K562 (cell line): ENCODE measurements around the gene DCUN1D4. TPM values are rescaled to one million over a fixed set of nuclear protein-coding genes. Genes with fewer than 3 reads are reported as not detected.

Experiments
- ATAC-seq: fragments of 200-7000 bp; cut with Tn5 transposase; 3 replicates; pipeline ENCODE4 v1.9.1; 2020; ENCODE audit warnings: moderate library complexity
- BruUV-seq: library from RNA; stranded (reverse); fragments of 400-500 nt; replicated peaks from 2 replicates; lab custom pipeline; 2021; lab: Mats Ljungman, UMichigan
- CTCF ChIA-PET: fragments of 300-600 bp; formaldehyde crosslinking; extraction: SDS; loops from one replicate; lab custom pipeline; 2021; ENCODE audit warnings: low intra/inter-chr PET ratio; lab: Yijun Ruan, JAX
- POLR2A ChIA-PET: fragments of 300-600, 350-650 bp; sonication (Branson Sonifier 250); formaldehyde crosslinking; extraction: SDS; loops from one replicate; lab custom pipeline; 2021; ENCODE audit warnings: antibody characterized with exemption, inconsistent platforms; lab: Yijun Ruan, JAX
- DNase-seq, 4 experiments: peaks; one replicate each; pipeline versions ENCODE4 v3.0.0 to v3.0.0-alpha.2; 2011 to 2018; ENCODE audit warnings: low spot score in 3 of 4, mixed read lengths in 3 of 4; ENCODE audit errors: extremely low read depth in 1 of 4
- FAIRE-seq: peaks from 2 replicates; lab custom pipeline; 2011; peaks lifted over from hg19 to GRCh38; lab: Jason Lieb, UNC
- H2AFZ ChIP-seq: 2 replicates; pipeline ENCODE4 v1.6.0; 2011; ENCODE audit warnings: low read depth, low read length, control low read depth, inconsistent platforms
- H3K27ac ChIP-seq: fragments of 200-600 bp; 3 replicates; pipeline ENCODE4 v1.8.0; 2011; ENCODE audit warnings: low read depth, mild to moderate bottlenecking, control low read depth, inconsistent platforms, low read length, moderate library complexity, mixed read lengths; ENCODE audit errors: extremely low read depth
- H3K27me3 ChIP-seq, 2 experiments: fragments of 300-600 bp in 1 of 2; 2 replicates in 1 of 2; 3 replicates in 1 of 2; pipeline versions ENCODE4 v1.6.0 to v1.8.0; 2011; ENCODE audit warnings: inconsistent platforms in 2 of 2, low read length in 2 of 2, mild to moderate bottlenecking in 1 of 2, mixed read lengths in 1 of 2, moderate library complexity in 1 of 2; ENCODE audit not compliant: control insufficient read depth in 2 of 2, insufficient read depth in 2 of 2
- H3K36me3 ChIP-seq: fragments of 300-600 bp; 3 replicates; pipeline ENCODE4 v1.8.0; 2011; ENCODE audit warnings: mild to moderate bottlenecking, low read length, inconsistent platforms; ENCODE audit not compliant: control insufficient read depth, insufficient read depth
- H3K4me1 ChIP-seq, 2 experiments: fragments of 200-600 bp in 1 of 2; replicated peaks in 1 of 2; 2 replicates in 1 of 2; 3 replicates in 1 of 2; pipeline versions ENCODE4 v1.5.1 to v1.8.0; 2011; ENCODE audit warnings: inconsistent platforms in 2 of 2, low read length in 2 of 2, mild to moderate bottlenecking in 1 of 2, mixed read lengths in 1 of 2, moderate library complexity in 1 of 2; ENCODE audit not compliant: control insufficient read depth in 2 of 2, insufficient read depth in 2 of 2
- H3K4me2 ChIP-seq: 2 replicates; pipeline ENCODE4 v1.6.1; 2011; ENCODE audit warnings: low read length, control low read depth, inconsistent platforms, mixed read lengths; ENCODE audit not compliant: insufficient read depth
- H3K4me3 ChIP-seq: fragments of 200-600 bp; sonication (generic), shearing (Covaris generic); 2 replicates; pipeline ENCODE4 v1.5.1; 2016; ENCODE audit warnings: control low read depth, inconsistent platforms
- H3K79me2 ChIP-seq: fragments of 200-600 bp; 3 replicates; pipeline ENCODE4 v1.8.0; 2011; ENCODE audit warnings: low read length, inconsistent platforms; ENCODE audit not compliant: control insufficient read depth, insufficient read depth
- H3K9ac ChIP-seq, 2 experiments: 2 replicates each; pipeline versions ENCODE4 v1.6.0 to v1.6.1; 2011; ENCODE audit warnings: low read depth in 2 of 2, low read length in 2 of 2, control low read depth in 1 of 2, inconsistent platforms in 1 of 2, mild to moderate bottlenecking in 1 of 2, mixed read lengths in 1 of 2; ENCODE audit not compliant: insufficient read depth in 1 of 2
- H3K9me1 ChIP-seq: one replicate; pipeline ENCODE4 v1.6.0; 2011; ENCODE audit warnings: inconsistent platforms, mild to moderate bottlenecking, low read length, moderate library complexity; ENCODE audit not compliant: control insufficient read depth, insufficient read depth
- H3K9me3 ChIP-seq: replicated peaks from 2 replicates; pipeline ENCODE4 v1.5.1; 2011; ENCODE audit warnings: low read depth, low read length, inconsistent platforms; ENCODE audit not compliant: control insufficient read depth, insufficient read depth
- H4K20me1 ChIP-seq: replicated peaks from 2 replicates; pipeline ENCODE4 v1.6.1; 2011; ENCODE audit warnings: low read length, inconsistent platforms, mixed read lengths; ENCODE audit not compliant: control insufficient read depth, insufficient read depth
- CTBP1 ChIP-seq: fragments of 450-650 bp; IDR thresholded peaks from 2 replicates; pipeline ENCODE4 v1.6.1; 2016; ENCODE audit warnings: borderline replicate concordance
- KLF10 ChIP-seq: fragments of 250-450 bp; sonication (Bioruptor Pico); IDR thresholded peaks from 2 replicates; pipeline ENCODE4 v1.6.1; 2021; ENCODE audit warnings: matching md5 sums
- WGBS: fragments of 100-300 bp; shearing (Covaris generic); methylation state at CpG from one replicate; pipeline ENCODE4 v1.1.6; 2016; ENCODE audit warnings: low coverage, mixed read lengths; ENCODE audit not compliant: insufficient coverage; ENCODE audit errors: missing lambda C conversion rate; 5-methylcytosine and 5-hydroxymethylcytosine counted together
- in situ Hi-C: fragments of 300-500 bp; cut with MboI; formaldehyde crosslinking; loops from 4 replicates; pipeline ENCODE4 v1.15.0; 2018; ENCODE audit warnings: inconsistent platforms, mixed read lengths
- intact Hi-C: fragments of 100-400 bp; cut with micrococcal nuclease; formaldehyde crosslinking; loops from 2 replicates; pipeline ENCODE4 v1.14.2; 2022
- polyA plus RNA-seq, 8 experiments: library from polyadenylated mRNA; depleted of rRNA in 4 of 8; stranded (reverse) in 5 of 8; unstranded in 3 of 8; fragments of >200 nt; fragmentation: Nextera tagmentation in 2 of 8; fragmentation: Illumina TruSeq in 1 of 8; extraction: Ambion mirVana in 2 of 8; extraction: Trizol in 1 of 8; gene quantifications; 2 replicates each; pipeline versions ENCODE4 v1.2.1 to v1.2.3, GENCODE V29; 2011 to 2014; ENCODE audit warnings: inconsistent platforms in 1 of 8, missing spikeins in 1 of 8
- total RNA-seq, 7 experiments: library from RNA; depleted of rRNA in 6 of 7; stranded (reverse); fragments of >200 nt in 6 of 7; fragmentation: Illumina TruSeq in 2 of 7; extraction: Trizol in 2 of 7; gene quantifications; 2 replicates each; pipeline versions ENCODE4 v1.2.1 to v1.2.3, GENCODE V29; 2011 to 2021; ENCODE audit warnings: low replicate concordance in 1 of 7
- TF ChIP-seq, protein P1 (sequence below): sonication (generic); formaldehyde crosslinking; IDR thresholded peaks from 2 replicates; pipeline ENCODE4 v1.8.0; 2022; ENCODE audit warnings: mild to moderate bottlenecking, missing genetic modification reagents
- TF ChIP-seq, protein P2 (sequence below): fragments of 450-650 bp; conservative IDR thresholded peaks from 2 replicates; pipeline ENCODE4 v1.6.1; 2016; ENCODE audit warnings: missing genetic modification characterization, low read depth, mild to moderate bottlenecking, control low read depth, missing compliant biosample characterization

Gene DCUN1D4
- total and polyA plus RNA-seq, 9 of the 15 experiments (the other 6 are each of a cell fraction or from before 2014, with no cell fraction given): 15.1 to 73.5 (median 23.0) TPM

DNA sequence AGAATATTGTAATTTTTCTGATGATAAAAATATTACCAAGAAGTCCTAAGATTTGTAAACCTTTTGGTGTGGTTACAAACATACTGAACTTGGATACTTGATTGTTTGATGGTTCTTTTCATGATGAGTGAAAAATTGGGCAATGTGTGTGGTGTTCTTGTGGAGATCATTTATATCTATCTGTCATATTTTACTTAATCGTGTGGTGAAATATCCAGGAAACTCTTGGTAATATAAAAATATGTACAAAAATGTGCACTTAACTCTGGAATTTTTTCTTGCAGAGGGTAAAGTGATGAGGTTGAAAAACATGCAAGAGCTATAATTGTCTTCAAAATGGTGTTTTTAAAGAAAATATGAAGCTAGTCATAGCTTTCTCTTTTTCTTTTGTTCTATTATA, 2.8 kb downstream of the DCUN1D4 start:
- Histone ChIP-seq H3K27ac (peak overlapping the region; percentile 90; the same call in 2 of the 3 replicates), H3K79me2 (peaks cover 70% of the 10 kb centered on the region), H3K9me1 (no peaks in the 10 kb centered on the region), H3K9me3 (no peaks in the 10 kb centered on the region), H3K9ac (peak overlapping the region in 1 of 2 experiments; percentile 80; a peak in 1 of 4 replicates), H3K4me1 (peaks cover 7 to 16% of the 10 kb centered on the region in 2 experiments; a peak in 4 of 5 replicates), H3K4me2 (no peak overlapping the region; the same call in 1 of the 2 replicates), H3K4me3 (no peak overlapping the region; the same call in 1 of the 2 replicates), H3K36me3 (peaks cover 18% of the 10 kb centered on the region; the same call in 1 of the 3 replicates), H4K20me1 (0 out of 2 replicates have a peak, but pooled peaks cover 4% of the 10 kb centered on the region), H2AFZ (no peak overlapping the region), H3K27me3 (no peaks in the 10 kb centered on the region)
- ChIA-PET CTCF (no interaction called here), POLR2A (interaction anchor here (1.6 to 2.4 kb wide), 2 partner anchors 9 to 17 kb away, joined by 4 to 9 read pairs; no protein-coding TSS in a partner anchor)
- TF ChIP-seq, protein P1, sequence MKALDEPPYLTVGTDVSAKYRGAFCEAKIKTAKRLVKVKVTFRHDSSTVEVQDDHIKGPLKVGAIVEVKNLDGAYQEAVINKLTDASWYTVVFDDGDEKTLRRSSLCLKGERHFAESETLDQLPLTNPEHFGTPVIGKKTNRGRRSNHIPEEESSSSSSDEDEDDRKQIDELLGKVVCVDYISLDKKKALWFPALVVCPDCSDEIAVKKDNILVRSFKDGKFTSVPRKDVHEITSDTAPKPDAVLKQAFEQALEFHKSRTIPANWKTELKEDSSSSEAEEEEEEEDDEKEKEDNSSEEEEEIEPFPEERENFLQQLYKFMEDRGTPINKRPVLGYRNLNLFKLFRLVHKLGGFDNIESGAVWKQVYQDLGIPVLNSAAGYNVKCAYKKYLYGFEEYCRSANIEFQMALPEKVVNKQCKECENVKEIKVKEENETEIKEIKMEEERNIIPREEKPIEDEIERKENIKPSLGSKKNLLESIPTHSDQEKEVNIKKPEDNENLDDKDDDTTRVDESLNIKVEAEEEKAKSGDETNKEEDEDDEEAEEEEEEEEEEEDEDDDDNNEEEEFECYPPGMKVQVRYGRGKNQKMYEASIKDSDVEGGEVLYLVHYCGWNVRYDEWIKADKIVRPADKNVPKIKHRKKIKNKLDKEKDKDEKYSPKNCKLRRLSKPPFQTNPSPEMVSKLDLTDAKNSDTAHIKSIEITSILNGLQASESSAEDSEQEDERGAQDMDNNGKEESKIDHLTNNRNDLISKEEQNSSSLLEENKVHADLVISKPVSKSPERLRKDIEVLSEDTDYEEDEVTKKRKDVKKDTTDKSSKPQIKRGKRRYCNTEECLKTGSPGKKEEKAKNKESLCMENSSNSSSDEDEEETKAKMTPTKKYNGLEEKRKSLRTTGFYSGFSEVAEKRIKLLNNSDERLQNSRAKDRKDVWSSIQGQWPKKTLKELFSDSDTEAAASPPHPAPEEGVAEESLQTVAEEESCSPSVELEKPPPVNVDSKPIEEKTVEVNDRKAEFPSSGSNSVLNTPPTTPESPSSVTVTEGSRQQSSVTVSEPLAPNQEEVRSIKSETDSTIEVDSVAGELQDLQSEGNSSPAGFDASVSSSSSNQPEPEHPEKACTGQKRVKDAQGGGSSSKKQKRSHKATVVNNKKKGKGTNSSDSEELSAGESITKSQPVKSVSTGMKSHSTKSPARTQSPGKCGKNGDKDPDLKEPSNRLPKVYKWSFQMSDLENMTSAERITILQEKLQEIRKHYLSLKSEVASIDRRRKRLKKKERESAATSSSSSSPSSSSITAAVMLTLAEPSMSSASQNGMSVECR (CRISPR knock-in tag): no peak
- TF ChIP-seq CTBP1 (no peak), KLF10 (CRISPR knock-in tag) (no peak)
- TF ChIP-seq, protein P2, sequence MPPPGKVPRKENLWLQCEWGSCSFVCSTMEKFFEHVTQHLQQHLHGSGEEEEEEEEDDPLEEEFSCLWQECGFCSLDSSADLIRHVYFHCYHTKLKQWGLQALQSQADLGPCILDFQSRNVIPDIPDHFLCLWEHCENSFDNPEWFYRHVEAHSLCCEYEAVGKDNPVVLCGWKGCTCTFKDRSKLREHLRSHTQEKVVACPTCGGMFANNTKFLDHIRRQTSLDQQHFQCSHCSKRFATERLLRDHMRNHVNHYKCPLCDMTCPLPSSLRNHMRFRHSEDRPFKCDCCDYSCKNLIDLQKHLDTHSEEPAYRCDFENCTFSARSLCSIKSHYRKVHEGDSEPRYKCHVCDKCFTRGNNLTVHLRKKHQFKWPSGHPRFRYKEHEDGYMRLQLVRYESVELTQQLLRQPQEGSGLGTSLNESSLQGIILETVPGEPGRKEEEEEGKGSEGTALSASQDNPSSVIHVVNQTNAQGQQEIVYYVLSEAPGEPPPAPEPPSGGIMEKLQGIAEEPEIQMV: no peak
- intact Hi-C loops (no loop called here), in situ Hi-C loops (no loop called here)
- DNase-seq (no peak), ATAC-seq (no peak), FAIRE-seq (no peak)
- WGBS: 29% methylated on average over 1 of the region's 1 CpG
- BruUV-seq: no TSS peak
